MM.1S (cell line): ENCODE data around the gene SLC29A3.

ENCODE experiments used
- EZH2phosphoT487 ChIP-seq: fragments of 300-600 bp; sonication (generic); IDR thresholded peaks from 2 replicates; pipeline ENCODE4 v1.6.1; 2018; ENCODE audit warnings: antibody characterized with exemption, low read length
- TF ChIP-seq, protein P1 (sequence below): fragments of 300-600 bp; sonication (generic); IDR thresholded peaks from 2 replicates; pipeline ENCODE4 v1.5.1; 2016; ENCODE audit warnings: antibody characterized with exemption, low read length, mixed read lengths

DNA sequence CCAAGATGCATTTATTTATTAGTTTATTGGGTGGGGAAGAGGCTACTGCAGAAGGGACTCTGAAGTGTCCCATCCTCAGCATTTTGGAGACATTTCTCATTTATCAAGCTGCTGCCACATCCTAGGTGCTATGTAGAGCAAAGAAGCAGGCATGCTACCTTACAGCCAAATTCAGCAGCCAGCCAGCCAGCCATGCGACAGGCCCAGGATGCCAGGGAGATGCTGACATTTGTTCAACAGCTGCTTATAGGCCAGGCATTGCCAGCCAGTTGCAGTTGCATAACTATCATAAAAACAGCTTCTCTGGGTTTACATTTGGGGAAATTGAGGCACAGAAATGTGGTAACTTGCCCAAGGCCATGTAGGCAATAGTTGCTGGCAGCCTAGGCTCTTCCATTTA is 2.3 kb downstream of the SLC29A3 start:
- no peak for TF ChIP-seq EZH2phosphoT487
- TF ChIP-seq, protein P1, sequence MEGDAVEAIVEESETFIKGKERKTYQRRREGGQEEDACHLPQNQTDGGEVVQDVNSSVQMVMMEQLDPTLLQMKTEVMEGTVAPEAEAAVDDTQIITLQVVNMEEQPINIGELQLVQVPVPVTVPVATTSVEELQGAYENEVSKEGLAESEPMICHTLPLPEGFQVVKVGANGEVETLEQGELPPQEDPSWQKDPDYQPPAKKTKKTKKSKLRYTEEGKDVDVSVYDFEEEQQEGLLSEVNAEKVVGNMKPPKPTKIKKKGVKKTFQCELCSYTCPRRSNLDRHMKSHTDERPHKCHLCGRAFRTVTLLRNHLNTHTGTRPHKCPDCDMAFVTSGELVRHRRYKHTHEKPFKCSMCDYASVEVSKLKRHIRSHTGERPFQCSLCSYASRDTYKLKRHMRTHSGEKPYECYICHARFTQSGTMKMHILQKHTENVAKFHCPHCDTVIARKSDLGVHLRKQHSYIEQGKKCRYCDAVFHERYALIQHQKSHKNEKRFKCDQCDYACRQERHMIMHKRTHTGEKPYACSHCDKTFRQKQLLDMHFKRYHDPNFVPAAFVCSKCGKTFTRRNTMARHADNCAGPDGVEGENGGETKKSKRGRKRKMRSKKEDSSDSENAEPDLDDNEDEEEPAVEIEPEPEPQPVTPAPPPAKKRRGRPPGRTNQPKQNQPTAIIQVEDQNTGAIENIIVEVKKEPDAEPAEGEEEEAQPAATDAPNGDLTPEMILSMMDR: no peak
